Measurements from ENCODE around the gene ZBTB38.

- TF ChIP-seq CTCF (IDR thresholded peaks at IDR 0.05) (no peak), POLR2A (IDR thresholded peaks at IDR 0.05) (no peak), POLR2AphosphoS5 (IDR thresholded peaks at IDR 0.05) (peak in 1 of 3 donors; percentile 16)
These were observed 18.4 kb downstream of the ZBTB38 start for GRCh38 chr3:141386611-141387111.

Data from breast epithelium (tissue), 3 donors.